EH (cell line): Measurements from ENCODE around the gene KDM5A.
"Not testable (repeated sequence)": the region's sequence is repeated elsewhere in the genome, so short reads cannot be mapped to it uniquely, and the experiment has no call there.

Source experiments
- DNase-seq: peaks from one replicate; pipeline ENCODE4 v3.0.0-alpha.2; 2015; ENCODE audit warnings: low read depth

Gene KDM5A

GRCh38 chr12:332581-333205, 56.4 kb downstream of the KDM5A start:
- DNase-seq = peak; percentile 25

- no peak for DNase-seq
Measured at GRCh38 chr12:331287-331686, 57.8 kb downstream of the KDM5A start.

- DNase-seq = peak; percentile 11
Measured at GRCh38 chr12:325906-326305, 63.2 kb downstream of the KDM5A start.

- no peak for DNase-seq
Measured at GRCh38 chr12:323507-323906, 65.6 kb downstream of the KDM5A start.

GRCh38 chr12:321606-322326, 67.4 kb downstream of the KDM5A start:
- DNase-seq = peak; percentile 3

GRCh38 chr12:318759-319515, 70.2 kb downstream of the KDM5A start:
- peak; percentile 3 for DNase-seq

GRCh38 chr12:308511-308910, 80.6 kb downstream of the KDM5A start:
- no peak for DNase-seq

GRCh38 chr12:307406-307805, 81.7 kb downstream of the KDM5A start:
- no peak for DNase-seq

- peak; percentile 15 for DNase-seq
Measured at GRCh38 chr12:304805-305204, 84.3 kb downstream of the KDM5A start.

GRCh38 chr12:302766-303165, 86.4 kb downstream of the KDM5A start:
- DNase-seq = not testable (repeated sequence)

GRCh38 chr12:300166-300565, 89.0 kb downstream of the KDM5A start:
- not testable (repeated sequence) for DNase-seq

- DNase-seq = not testable (repeated sequence)
Measured at GRCh38 chr12:299511-299910, 89.6 kb downstream of the KDM5A start.

GRCh38 chr12:298059-298458, 91.1 kb downstream of the KDM5A start:
- DNase-seq = not testable (repeated sequence)

- no peak for DNase-seq
Measured at GRCh38 chr12:295132-295531, 94.0 kb downstream of the KDM5A start.

GRCh38 chr12:293199-293598, 95.9 kb downstream of the KDM5A start:
- DNase-seq = no peak

- DNase-seq = peak; percentile 23
Measured at GRCh38 chr12:292186-292585, 96.9 kb downstream of the KDM5A start.

GRCh38 chr12:291153-291723, 97.9 kb downstream of the KDM5A start:
- no peak for DNase-seq

GRCh38 chr12:288687-289086, 100.4 kb downstream of the KDM5A start:
- DNase-seq = peak; percentile 54

- no peak for DNase-seq
Measured at GRCh38 chr12:286531-287300, 102.4 kb downstream of the KDM5A start.

- DNase-seq = no peak
Measured at GRCh38 chr12:278046-278445, 111.1 kb downstream of the KDM5A start.

GRCh38 chr12:275812-276211, 113.3 kb downstream of the KDM5A start:
- no peak for DNase-seq

GRCh38 chr12:273382-273781, 115.7 kb downstream of the KDM5A start:
- no peak for DNase-seq
